RPMI7951 (cell line): ENCODE data around the gene NAB1. TPM values are rescaled to one million over a fixed set of nuclear protein-coding genes. Genes with fewer than 3 reads are reported as not detected.

Experiments
- DNase-seq: peaks from one replicate; pipeline ENCODE4 v3.0.0-alpha.2; 2012; ENCODE audit warnings: low read depth
- total RNA-seq: library from RNA; depleted of rRNA; stranded (reverse); fragments of >200 nt; shearing (Covaris generic); gene quantifications from 2 replicates; pipeline ENCODE4 v1.2.3, GENCODE V29; 2014

NAB1 gene
- total RNA-seq, 1 experiment from 2014 or later: 51.7 TPM

GRCh38 chr2:190637281-190637734 is 11.6 kb upstream of the NAB1 start:
- DNase-seq: peak; percentile 13

DNA sequence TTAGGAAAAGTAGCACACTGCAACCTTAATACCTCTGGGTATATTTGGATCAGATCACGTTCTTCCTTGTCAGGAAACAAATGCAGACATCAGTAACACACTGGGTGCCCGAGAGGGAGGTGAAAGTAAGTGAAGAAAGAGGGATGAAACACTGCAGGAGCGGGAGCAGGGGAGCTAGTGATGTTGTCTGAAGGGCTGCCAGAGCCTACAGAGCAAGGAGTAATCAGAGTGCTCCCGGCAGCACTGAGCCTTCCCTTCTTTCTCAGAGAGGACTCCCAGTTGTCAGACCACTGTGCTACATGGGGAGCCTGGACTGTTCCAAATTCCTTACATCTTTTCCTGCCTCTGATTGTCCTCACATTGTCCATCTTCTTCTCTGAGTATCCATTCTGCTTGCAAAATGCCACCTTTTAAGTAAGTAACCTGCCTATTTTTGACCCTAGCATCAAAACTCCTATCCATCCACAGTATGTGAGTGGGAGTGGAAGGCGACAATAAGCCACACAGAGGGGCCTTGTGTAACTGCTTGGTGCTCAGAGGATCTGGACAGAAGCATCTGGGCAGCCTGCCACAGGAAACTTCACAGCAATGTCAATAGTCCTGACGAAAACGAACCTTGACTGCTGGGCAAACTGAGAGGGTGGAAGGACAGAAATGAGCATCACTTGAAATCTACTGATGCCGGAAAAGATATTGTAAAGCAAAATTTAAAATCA is 10.8 kb upstream of the NAB1 start:
- peak; percentile 29 for DNase-seq

DNA sequence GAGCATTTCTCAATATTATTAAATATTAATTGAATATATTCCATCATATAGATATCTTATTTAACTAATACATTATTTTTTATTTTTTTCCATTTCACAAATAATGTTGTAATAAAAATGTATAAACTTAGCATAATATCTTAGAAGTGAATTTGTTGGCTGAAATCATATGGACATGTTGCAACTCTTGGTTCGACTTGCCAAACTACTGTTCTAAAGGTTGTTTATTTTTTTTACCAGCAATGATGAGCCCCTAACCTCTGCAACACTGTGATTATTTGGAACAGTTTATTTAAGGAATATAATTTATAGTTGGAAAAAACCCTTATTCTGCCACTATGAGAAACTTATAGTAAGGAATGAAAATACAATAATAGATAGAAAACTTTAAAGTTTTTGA is 8.8 kb upstream of the NAB1 start:
- no peak for DNase-seq

GRCh38 chr2:190641469-190641868 is 7.4 kb upstream of the NAB1 start:
- no peak for DNase-seq

DNA sequence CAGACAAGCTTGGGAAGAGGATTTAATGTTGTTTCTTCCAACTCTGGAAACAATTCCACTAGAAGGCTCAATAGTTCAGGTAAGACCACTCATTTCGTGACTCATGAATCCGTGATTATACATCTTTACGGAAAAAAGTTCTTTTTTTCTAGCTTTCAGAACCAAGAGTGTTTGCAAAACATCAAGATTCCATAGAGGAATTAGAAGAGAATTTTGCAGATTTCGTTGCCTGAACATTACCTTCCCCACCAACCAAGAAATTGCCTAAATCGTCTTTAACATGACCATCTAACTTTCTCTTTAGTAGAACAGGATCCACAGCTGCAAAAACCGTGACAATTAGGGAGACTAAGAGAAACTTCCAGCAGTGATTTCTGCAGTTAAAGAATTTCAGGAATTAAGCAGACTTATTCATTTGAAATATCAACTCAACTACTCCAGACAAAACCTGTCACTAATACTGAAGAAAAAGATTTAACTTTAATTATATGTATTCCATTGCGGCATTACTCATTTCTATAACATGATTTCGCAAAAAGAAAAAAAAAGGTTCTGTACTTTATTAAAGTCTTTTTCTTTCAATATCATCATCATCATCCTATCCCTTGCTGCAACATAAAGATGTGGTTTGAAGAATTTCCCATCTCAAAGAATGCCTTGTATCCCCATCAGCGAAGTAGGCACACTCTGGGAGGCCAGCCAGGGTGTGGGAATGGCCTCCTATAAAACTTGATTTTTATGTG is 1.9 kb upstream of the NAB1 start:
- DNase-seq: no peak

DNA sequence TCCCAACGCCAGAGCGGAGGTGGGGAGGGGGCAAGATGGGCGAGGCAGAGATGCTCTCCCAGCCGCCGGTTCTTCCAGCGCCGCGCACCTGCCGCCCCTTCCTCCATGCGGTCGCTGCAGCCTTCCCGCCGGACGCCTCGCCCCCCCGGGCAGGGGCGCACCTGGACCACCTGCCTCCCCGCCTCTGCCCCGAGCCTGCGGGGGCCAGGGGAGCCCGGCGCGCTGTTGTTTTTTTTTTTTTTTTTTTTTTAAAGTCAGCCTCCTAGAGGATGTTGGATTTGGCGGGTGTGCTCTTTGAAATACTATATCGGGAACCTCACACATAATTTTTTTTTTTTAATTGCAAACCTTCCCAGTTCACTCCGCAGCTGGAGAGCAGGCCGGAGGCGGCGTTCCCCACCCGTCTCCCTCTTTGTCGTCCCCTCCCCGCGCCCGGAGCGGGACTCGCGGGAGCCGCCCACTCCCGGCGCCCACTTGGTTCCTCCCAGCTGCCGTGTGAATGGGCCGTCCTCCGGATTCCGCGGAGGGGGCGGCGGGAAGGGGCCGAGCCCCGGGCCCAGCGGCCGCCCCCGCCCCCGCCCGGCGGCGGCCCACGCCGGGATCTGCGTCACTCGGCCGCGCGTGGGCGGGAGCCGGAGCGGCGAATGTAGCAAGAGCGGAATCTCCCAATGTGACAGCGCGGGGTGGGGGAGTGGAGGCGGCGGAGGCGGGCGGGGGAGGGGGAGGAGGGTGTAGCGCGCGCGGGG is 421 bp upstream of the NAB1 start:
- peak; percentile 90 for DNase-seq

DNA sequence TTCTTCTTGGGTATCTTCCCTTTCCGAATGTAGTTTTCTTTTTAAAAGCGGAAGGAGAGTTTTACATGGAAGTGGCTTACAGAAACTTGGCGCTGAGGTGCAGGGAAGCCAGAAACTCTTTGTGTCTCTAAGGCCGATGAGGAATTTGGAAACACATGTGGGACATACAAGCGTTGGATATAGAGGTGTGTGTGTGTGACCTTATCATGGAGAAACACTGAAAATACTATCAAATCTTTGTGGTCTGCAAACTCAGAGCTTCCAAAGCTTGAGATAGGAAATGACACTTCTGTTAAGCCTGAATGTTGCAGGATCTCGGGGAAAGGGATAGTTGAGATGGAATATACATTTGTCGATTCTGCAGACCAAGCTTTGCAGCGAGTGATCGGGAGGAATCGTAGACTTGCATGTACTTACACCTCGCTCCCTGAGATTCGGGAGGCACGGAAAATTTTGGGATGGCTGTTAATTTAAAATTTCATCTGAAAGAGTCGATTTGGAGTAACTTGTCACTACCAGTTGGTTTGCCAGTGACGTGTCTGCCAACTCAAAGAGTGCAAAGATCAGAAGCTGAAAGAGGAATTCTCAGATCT is 1.0 kb downstream of the NAB1 start:
- DNase-seq: peak; percentile 33

DNA sequence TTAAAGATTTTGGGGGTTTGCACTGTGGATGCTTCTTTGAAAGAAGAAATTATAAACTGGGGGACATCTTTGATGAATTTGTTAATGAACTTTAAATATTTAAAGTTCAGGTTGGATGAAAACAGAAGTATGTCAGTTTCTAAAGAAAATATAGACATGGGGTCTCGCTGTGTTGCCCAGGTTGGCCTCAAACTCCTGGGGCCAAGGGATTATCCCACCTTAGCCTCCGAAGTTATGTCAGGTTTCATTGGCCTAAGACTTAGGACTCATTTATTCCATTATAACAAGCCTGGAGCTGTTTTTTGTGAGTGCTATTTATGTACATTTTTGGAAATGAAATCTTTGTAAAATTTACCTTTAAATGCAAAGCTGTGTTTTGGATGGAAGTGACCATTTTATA is 2.5 kb downstream of the NAB1 start:
- no peak for DNase-seq

- no peak for DNase-seq
Observed at GRCh38 chr2:190653231-190653630, 4.3 kb downstream of the NAB1 start.

DNA sequence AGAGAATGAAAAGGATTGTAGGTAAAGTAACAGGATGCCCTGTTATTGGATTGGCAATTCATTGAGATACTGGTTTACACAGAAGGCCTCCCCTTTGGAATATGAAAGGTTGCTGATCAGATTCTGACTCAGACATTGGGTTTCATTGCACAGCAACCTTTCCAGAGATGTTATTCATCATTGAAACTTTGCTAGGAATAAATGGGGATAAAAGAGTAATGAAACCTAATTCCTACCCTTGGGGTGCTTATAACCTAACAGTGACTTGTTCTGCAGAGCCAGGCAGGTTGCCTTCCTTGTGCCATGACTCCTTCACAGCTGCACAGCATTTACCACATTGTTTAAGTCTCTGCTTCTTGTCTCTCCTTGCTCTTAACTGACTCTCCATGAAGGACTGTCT is 5.0 kb downstream of the NAB1 start:
- DNase-seq: no peak

DNA sequence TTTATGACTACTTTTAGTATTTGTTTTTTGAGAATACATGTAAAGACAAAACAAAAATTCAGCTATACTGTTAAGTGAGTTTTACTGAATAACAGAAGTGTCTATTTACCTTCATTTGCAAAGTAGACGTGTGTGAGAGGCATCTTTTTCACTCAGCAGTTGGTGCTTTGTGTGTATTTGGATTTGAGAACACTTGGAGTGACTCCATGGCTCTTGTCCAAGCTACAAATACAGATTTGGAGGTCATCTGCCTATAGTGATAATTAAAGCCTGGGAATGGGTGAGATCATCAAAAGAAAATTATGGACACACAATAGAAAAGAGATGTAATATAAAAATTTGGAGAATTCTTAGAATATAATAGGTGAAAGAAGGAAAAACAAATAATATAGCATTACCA is 6.2 kb downstream of the NAB1 start:
- DNase-seq: no peak

DNA sequence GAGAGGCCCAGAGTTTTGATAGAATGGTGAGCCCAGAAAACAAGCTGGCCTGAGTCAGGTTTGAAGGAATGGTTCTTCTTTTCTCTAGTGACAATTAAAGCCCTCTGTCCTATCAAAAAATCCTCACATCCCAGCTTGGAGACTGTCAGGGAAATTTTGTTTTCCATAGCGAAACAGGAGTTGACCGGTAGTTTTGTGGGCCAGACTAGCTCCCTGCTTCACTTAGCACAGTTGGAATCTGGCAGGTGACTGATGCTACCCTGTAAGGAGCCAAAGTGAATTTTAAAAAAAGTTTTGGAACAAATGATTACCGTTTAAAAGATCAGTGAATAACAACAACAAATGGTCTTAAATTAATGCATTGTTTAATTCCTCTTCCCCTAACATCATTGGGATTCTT is 6.7 kb downstream of the NAB1 start:
- DNase-seq: no peak

DNA sequence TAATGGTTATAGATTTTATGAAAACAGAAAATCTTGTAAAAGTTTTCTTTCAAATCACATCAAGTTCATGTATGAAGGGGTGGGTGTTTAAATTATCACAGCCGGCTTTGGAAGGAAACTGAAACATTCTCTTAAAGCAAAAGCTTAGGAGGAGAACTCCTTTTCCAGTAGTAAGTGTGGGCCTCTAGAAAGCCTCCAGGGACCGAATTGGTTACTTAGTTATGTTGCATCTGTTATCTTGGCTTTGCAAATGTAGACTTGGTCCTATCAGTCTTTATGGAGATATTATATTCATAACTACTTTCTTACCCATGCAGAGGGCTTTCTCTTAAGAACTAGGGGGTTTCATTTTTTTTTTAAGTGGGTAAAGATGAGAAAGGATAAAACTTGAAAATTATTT is 7.4 kb downstream of the NAB1 start:
- DNase-seq: no peak

GRCh38 chr2:190657474-190658255 is 8.8 kb downstream of the NAB1 start:
- no peak for DNase-seq

DNA sequence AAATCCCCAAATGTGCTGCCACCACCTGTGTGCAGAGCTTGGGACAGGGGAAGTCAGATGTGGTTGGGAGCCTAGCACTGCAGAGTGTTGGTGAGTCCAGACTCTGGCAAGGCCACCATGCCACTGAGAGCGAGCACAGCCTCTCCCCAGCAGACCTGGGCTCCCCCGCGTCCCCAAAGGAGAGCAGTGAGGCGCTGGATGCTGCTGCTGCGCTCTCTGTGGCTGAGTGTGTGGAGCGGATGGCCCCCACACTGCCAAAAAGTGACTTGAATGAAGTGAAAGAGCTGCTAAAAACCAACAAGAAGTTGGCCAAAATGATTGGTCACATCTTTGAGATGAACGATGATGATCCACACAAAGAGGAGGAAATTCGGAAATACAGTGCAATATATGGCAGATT is 10.7 kb downstream of the NAB1 start:
- no peak for DNase-seq

- DNase-seq: no peak
Observed at GRCh38 chr2:190662754-190663153, 13.9 kb downstream of the NAB1 start.

DNA sequence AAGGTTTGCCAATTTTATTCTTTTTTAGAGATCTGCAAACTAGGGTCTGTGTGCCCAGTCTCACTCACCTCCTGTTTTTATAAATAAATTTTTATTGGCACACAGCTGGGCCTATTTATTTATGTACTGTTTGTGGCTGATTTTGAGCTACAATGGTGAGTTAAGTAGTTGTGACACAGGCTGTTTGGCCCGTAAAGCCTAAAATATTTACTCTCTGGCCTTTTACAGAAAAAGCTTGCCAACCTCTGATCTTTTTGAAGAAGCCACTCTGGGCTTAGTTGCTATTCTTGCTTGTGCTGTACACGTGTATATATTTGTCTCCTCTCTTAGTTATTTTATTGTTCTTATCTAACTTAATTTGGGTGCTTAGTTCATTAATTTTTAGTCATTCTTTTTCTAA is 14.5 kb downstream of the NAB1 start:
- DNase-seq: no peak

- DNase-seq: no peak
Observed at GRCh38 chr2:190663839-190664238, 15.0 kb downstream of the NAB1 start.

DNA sequence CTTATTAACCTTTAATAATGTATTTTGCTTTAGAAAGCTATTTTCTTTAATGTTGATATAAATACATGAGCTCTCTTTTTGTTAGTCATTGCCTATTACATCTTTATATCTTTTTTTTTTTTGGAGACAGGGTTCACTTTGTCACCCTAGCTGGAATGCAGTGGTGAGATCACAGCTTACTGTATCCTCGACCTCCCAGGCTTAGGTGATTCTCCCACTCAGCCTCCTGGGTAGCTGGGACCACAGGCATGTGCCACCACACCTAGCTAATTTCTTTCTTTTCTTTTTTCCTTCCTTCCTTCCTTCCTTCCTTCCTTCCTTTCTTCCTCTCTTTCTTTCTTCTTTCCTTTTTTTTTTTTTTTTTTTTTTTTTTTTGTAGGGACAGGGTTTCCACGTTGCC is 15.4 kb downstream of the NAB1 start:
- DNase-seq: peak; percentile 37

GRCh38 chr2:190666895-190667294 is 18.0 kb downstream of the NAB1 start:
- DNase-seq: no peak

GRCh38 chr2:190668892-190669291 is 20.0 kb downstream of the NAB1 start:
- DNase-seq: peak; percentile 23
